RKO (cell line): Measurements from ENCODE around the gene RBM6.
"Not testable (repeated sequence)": the region's sequence is repeated elsewhere in the genome, so short reads cannot be mapped to it uniquely, and the experiment has no call there.

Experiments used
- DNase-seq: peaks from one replicate; pipeline ENCODE4 v3.0.0-alpha.2; 2016; ENCODE audit warnings: low spot score

Gene RBM6

GRCh38 chr3:49939858-49940666 is at the start of gene RBM6:
Gene RBM6 (plus strand): TSS chr3:49940150. CDS start chr3:49962642, 22,492 bp downstream.
- peak; percentile 99 for DNase-seq

GRCh38 chr3:49895791-49896190 is 44.2 kb upstream of the RBM6 start:
- DNase-seq = no peak

GRCh38 chr3:49896345-49896744 is 43.6 kb upstream of the RBM6 start:
- DNase-seq = no peak

- no peak for DNase-seq
Observed at GRCh38 chr3:49898991-49899390, 41.0 kb upstream of the RBM6 start.

- DNase-seq = no peak
Observed at GRCh38 chr3:49899815-49900214, 40.1 kb upstream of the RBM6 start.

- peak; percentile 66 for DNase-seq
Observed at GRCh38 chr3:49900491-49901153, 39.3 kb upstream of the RBM6 start.

- DNase-seq = no peak
Observed at GRCh38 chr3:49901366-49902339, 38.3 kb upstream of the RBM6 start.

- DNase-seq = peak; percentile 61
Observed at GRCh38 chr3:49902511-49903345, 37.2 kb upstream of the RBM6 start.

GRCh38 chr3:49903451-49904424 is 36.2 kb upstream of the RBM6 start, which contains the start of gene MST1R:
Gene MST1R (minus strand): TSS chr3:49903873. CDS start chr3:49903609, 264 bp downstream.
- peak; percentile 81 for DNase-seq

- DNase-seq = not testable (repeated sequence)
Observed at GRCh38 chr3:49904448-49904847, 35.5 kb upstream of the RBM6 start.

GRCh38 chr3:49906073-49906743 is 33.7 kb upstream of the RBM6 start:
- DNase-seq = peak; percentile 63

GRCh38 chr3:49908373-49909199 is 31.4 kb upstream of the RBM6 start:
- DNase-seq = no peak

- no peak for DNase-seq
Observed at GRCh38 chr3:49910409-49911123, 29.4 kb upstream of the RBM6 start.

GRCh38 chr3:49911124-49911420 is 28.9 kb upstream of the RBM6 start:
- DNase-seq = no peak

GRCh38 chr3:49911611-49912010 is 28.3 kb upstream of the RBM6 start:
- DNase-seq = no peak

- DNase-seq = no peak
Observed at GRCh38 chr3:49912881-49913281, 27.1 kb upstream of the RBM6 start.

- DNase-seq = no peak
Observed at GRCh38 chr3:49914906-49915305, 25.0 kb upstream of the RBM6 start.

GRCh38 chr3:49916686-49917085 is 23.3 kb upstream of the RBM6 start:
- no peak for DNase-seq
